ENCODE measurements around the gene CLDN1. TPM values are rescaled to one million over a fixed set of nuclear protein-coding genes. Genes with fewer than 3 reads are reported as not detected.

CLDN1 gene
- total RNA-seq, 1 experiment from 2014 or later, result 1.0 TPM

DNA sequence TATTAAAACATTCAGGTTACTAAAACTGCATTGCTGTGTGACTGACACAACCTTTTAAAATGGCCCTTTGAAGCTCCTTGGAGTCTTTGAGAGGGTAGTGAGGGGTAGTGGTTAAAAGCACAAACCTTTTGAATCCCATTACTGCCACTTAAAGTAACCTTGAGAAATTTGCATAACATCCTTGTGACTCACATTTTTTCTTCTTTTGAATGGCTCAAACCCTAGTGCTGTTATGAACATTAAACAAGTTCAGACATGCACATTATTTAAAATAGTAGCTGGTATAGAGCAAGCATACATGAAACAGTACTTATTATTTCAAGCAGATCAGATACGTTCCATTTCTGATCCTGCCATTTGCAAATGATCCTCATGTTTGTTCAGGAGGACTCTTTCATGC lies 3.7 kb upstream of the CLDN1 start:
- Histone ChIP-seq H2BK20ac (ENCODE audit: low read depth, low read length, poor library complexity, severe bottlenecking) (no peak overlapping the region), H3K56ac (ENCODE audit: insufficient read length, low read depth, low read length) (no peak overlapping the region), H3K27ac (ENCODE audit: insufficient read length, low read depth, low read length) (no peak overlapping the region), H2AFZ (ENCODE audit: low read length) (no peak overlapping the region), H3K18ac (ENCODE audit: insufficient read length, low read depth, low read length) (no peak overlapping the region), H4K5ac (ENCODE audit: insufficient read length, low read depth, low read length) (no peak overlapping the region), H3K23ac (ENCODE audit: insufficient read length, low read depth, low read length) (no peak overlapping the region), H4K8ac (replicated peaks; ENCODE audit: insufficient read length, low read depth, low read length) (no peak overlapping the region), H2BK12ac (ENCODE audit: insufficient read length, low read depth, low read length) (no peak overlapping the region), H3K23me2 (ENCODE audit: insufficient read length, low read depth, low read length, poor library complexity, severe bottlenecking) (peaks cover 8% of the 10 kb centered on the region), H4K20me1 (ENCODE audit: control insufficient read depth, insufficient read depth, insufficient read length) (no peaks in the 10 kb centered on the region), H3K27me3 (ENCODE audit: insufficient read depth, low read length) (no peaks in the 10 kb centered on the region), H3K4me2 (ENCODE audit: insufficient read depth, insufficient read length, low read length) (no peak overlapping the region), H2AK5ac (ENCODE audit: insufficient read length, low read length) (no peak overlapping the region), H3K79me2 (ENCODE audit: insufficient read depth, low read length) (no peaks in the 10 kb centered on the region), H3K79me1 (ENCODE audit: insufficient read depth, low read depth, low read length, poor library complexity, severe bottlenecking) (no peaks in the 10 kb centered on the region), H3K9me3 (ENCODE audit: control insufficient read depth, low read depth, low read length) (no peaks in the 10 kb centered on the region), H4K91ac (ENCODE audit: insufficient read length, low read depth, low read length) (no peak overlapping the region), H2BK120ac (ENCODE audit: low read depth, low read length, poor library complexity, severe bottlenecking) (no peak overlapping the region), H2BK15ac (ENCODE audit: low read depth, low read length) (no peak overlapping the region), H3T11ph (ENCODE audit: low read length) (no peak overlapping the region), H2BK5ac (ENCODE audit: insufficient read length, low read length) (no peak overlapping the region), H3K14ac (ENCODE audit: insufficient read depth, low read length) (no peak overlapping the region), H3K4me1 (ENCODE audit: insufficient read depth, low read length) (peaks cover 6% of the 10 kb centered on the region), H3K4ac (ENCODE audit: low read depth, low read length) (no peak overlapping the region), H3K9ac (ENCODE audit: extremely low read depth, insufficient read length, low read length) (no peak overlapping the region)
- H3K9me3 Mint-ChIP-seq, result no peaks in the 10 kb centered on the region
- H3K4me1 Mint-ChIP-seq, result peaks cover 29 to 33% of the 10 kb centered on the region in 2 experiments
- no peak overlapping the region for H3K27ac Mint-ChIP-seq
- TF ChIP-seq, protein P1, sequence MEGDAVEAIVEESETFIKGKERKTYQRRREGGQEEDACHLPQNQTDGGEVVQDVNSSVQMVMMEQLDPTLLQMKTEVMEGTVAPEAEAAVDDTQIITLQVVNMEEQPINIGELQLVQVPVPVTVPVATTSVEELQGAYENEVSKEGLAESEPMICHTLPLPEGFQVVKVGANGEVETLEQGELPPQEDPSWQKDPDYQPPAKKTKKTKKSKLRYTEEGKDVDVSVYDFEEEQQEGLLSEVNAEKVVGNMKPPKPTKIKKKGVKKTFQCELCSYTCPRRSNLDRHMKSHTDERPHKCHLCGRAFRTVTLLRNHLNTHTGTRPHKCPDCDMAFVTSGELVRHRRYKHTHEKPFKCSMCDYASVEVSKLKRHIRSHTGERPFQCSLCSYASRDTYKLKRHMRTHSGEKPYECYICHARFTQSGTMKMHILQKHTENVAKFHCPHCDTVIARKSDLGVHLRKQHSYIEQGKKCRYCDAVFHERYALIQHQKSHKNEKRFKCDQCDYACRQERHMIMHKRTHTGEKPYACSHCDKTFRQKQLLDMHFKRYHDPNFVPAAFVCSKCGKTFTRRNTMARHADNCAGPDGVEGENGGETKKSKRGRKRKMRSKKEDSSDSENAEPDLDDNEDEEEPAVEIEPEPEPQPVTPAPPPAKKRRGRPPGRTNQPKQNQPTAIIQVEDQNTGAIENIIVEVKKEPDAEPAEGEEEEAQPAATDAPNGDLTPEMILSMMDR (conservative IDR thresholded peaks at IDR 0.05), result no peak
- no peak for DNase-seq
- H3K4me3 Mint-ChIP-seq, result no peak overlapping the region
- H3K27me3 Mint-ChIP-seq (ENCODE audit: low read depth), result peaks cover 17% of the 10 kb centered on the region
- no CpG with 5 or more reads among the region's 1 CpG for WGBS (ENCODE audit: extremely low coverage, insufficient read length, low lambda C conversion rate)
- no peaks in the 10 kb centered on the region for H3K36me3 Mint-ChIP-seq (ENCODE audit: insufficient read depth in 1 of 3, low read depth in 3 of 3)

All from H9 (cell line).